Endothelial cell of umbilical vein (primary cell): ENCODE measurements around the gene ST6GALNAC3. TPM values are rescaled to one million over a fixed set of nuclear protein-coding genes. Genes with fewer than 3 reads are reported as not detected.

Experiments
- BruUV-seq: library from RNA; stranded (reverse); fragments of 400-500 nt; replicated peaks from 2 replicates; lab custom pipeline; 2021; lab: Mats Ljungman, UMichigan
- CTCF ChIA-PET: fragments of 300-600, 350-600 bp; sonication (Branson Sonifier 250); formaldehyde crosslinking; loops from one replicate; lab custom pipeline; 2021; ENCODE audit warnings: antibody characterized with exemption, inconsistent platforms; lab: Charles Lee
- POLR2A ChIA-PET: fragments of 300-600, 350-600 bp; sonication (Branson Sonifier 250); formaldehyde crosslinking; loops from one replicate; lab custom pipeline; 2021; ENCODE audit warnings: antibody characterized with exemption, inconsistent platforms; lab: Charles Lee
- DNase-seq: peaks from one replicate; pipeline ENCODE4 v3.0.0-alpha.2; 2011; ENCODE audit warnings: low read depth, low spot score
- FAIRE-seq: peaks from 2 replicates; lab custom pipeline; 2011; peaks lifted over from hg19 to GRCh38; lab: Jason Lieb, UNC
- H2AFZ ChIP-seq: 2 replicates; pipeline ENCODE4 v1.6.0; 2012; ENCODE audit warnings: low read depth, low read length, control low read depth, inconsistent platforms
- H3K27ac ChIP-seq: 2 replicates; pipeline ENCODE4 v1.5.1; 2011; ENCODE audit warnings: low read depth, mild to moderate bottlenecking, control low read depth, low read length, moderate library complexity; ENCODE audit not compliant: insufficient read depth
- H3K27me3 ChIP-seq, 2 experiments: 2 replicates each; pipeline versions ENCODE4 v1.6.0 to v1.6.1; 2011; ENCODE audit warnings: low read length in 2 of 2, mixed read lengths in 1 of 2; ENCODE audit not compliant: control insufficient read depth in 2 of 2, insufficient read depth in 2 of 2
- H3K36me3 ChIP-seq, 2 experiments: 2 replicates in 1 of 2; 3 replicates in 1 of 2; pipeline ENCODE4 v1.5.1; 2011; ENCODE audit warnings: low read length in 2 of 2, mild to moderate bottlenecking in 1 of 2, moderate library complexity in 1 of 2; ENCODE audit not compliant: control insufficient read depth in 2 of 2, insufficient read depth in 2 of 2; ENCODE audit errors: extremely low read depth in 1 of 2
- H3K4me1 ChIP-seq: 3 replicates; pipeline ENCODE4 v1.5.1; 2011; ENCODE audit warnings: mild to moderate bottlenecking, low read length; ENCODE audit not compliant: control insufficient read depth, insufficient read depth; ENCODE audit errors: extremely low read depth
- H3K4me2 ChIP-seq: 2 replicates; pipeline ENCODE4 v1.6.1; 2011; ENCODE audit warnings: low read length, control low read depth, mixed read lengths; ENCODE audit not compliant: insufficient read depth
- H3K4me3 ChIP-seq, 3 experiments: fragments of 200-600 bp in 1 of 3; sonication (generic), shearing (Covaris generic) in 1 of 3; replicated peaks in 1 of 3; 2 replicates each; pipeline ENCODE4 v1.5.1; 2011 to 2016; ENCODE audit warnings: control low read depth in 3 of 3, low read length in 3 of 3, mild to moderate bottlenecking in 2 of 3, inconsistent platforms in 1 of 3, low read depth in 1 of 3, moderate library complexity in 1 of 3; ENCODE audit not compliant: insufficient read depth in 1 of 3
- H3K79me2 ChIP-seq: 2 replicates; pipeline ENCODE4 v1.6.0; 2012; ENCODE audit warnings: low read length, inconsistent platforms; ENCODE audit not compliant: control insufficient read depth, insufficient read depth
- H3K9ac ChIP-seq: replicated peaks from 2 replicates; pipeline ENCODE3; 2011; ENCODE audit warnings: low read length, control low read depth; ENCODE audit not compliant: insufficient read depth; ENCODE audit errors: extremely low read depth
- H3K9me1 ChIP-seq: replicated peaks from 3 replicates; pipeline ENCODE4 v1.6.0; 2011; ENCODE audit warnings: mild to moderate bottlenecking, low read length; ENCODE audit not compliant: control insufficient read depth, insufficient read depth; ENCODE audit errors: extremely low read depth
- H3K9me3 ChIP-seq: replicated peaks from 2 replicates; pipeline ENCODE4 v1.5.1; 2012; ENCODE audit warnings: low read length, inconsistent platforms; ENCODE audit not compliant: control insufficient read depth, insufficient read depth
- H4K20me1 ChIP-seq: replicated peaks from 2 replicates; pipeline ENCODE3; 2011; ENCODE audit warnings: mild to moderate bottlenecking, low read length; ENCODE audit not compliant: control insufficient read depth, insufficient read depth; ENCODE audit errors: extremely low read depth
- EZH2 ChIP-seq: IDR thresholded peaks from 2 replicates; pipeline ENCODE4 v1.6.1; 2012; ENCODE audit warnings: borderline replicate concordance, low read depth, mild to moderate bottlenecking, moderate library complexity, low read length, inconsistent platforms; ENCODE audit not compliant: severe bottlenecking
- FOS ChIP-seq: IDR thresholded peaks from 2 replicates; pipeline ENCODE4 v1.6.1; 2011; ENCODE audit warnings: mild to moderate bottlenecking, low read length, moderate library complexity, borderline replicate concordance; ENCODE audit not compliant: insufficient read depth
- GATA2 ChIP-seq: IDR thresholded peaks from 2 replicates; pipeline ENCODE4 v1.7.0; 2011; ENCODE audit warnings: low read depth, mild to moderate bottlenecking, moderate library complexity, mixed read lengths, low read length; ENCODE audit not compliant: insufficient read length, insufficient read depth
- JUN ChIP-seq: IDR thresholded peaks from 2 replicates; pipeline ENCODE4 v1.6.1; 2011; ENCODE audit warnings: borderline replicate concordance, low read depth; ENCODE audit not compliant: insufficient read length, insufficient read depth
- MYC ChIP-seq: IDR thresholded peaks from one replicate; pipeline ENCODE4 v1.6.1; 2011; ENCODE audit warnings: mild to moderate bottlenecking, low read depth, low read length
- POLR2A ChIP-seq: IDR thresholded peaks from 2 replicates; pipeline ENCODE4 v1.6.1; 2012; ENCODE audit warnings: low read depth, mild to moderate bottlenecking, control low read depth, low read length
- POLR2AphosphoS5 ChIP-seq: IDR thresholded peaks from 2 replicates; pipeline ENCODE4 v1.6.1; 2012; ENCODE audit warnings: low read depth, mild to moderate bottlenecking, control low read depth, low read length, moderate library complexity; ENCODE audit not compliant: insufficient read depth
- dilution Hi-C: fragments of 300-500 bp; cut with MboI; formaldehyde crosslinking; loops from one replicate; pipeline ENCODE4 v1.15.0; 2019; ENCODE audit warnings: low sequenced_read_pairs; ENCODE audit not compliant: extremely low pct_ligation_motif_present
- intact Hi-C: fragments of 100-400 bp; cut with micrococcal nuclease; formaldehyde crosslinking; loops from one replicate; pipeline ENCODE4 v1.10.0; 2022
- polyA plus RNA-seq, 4 experiments: library from polyadenylated mRNA; depleted of rRNA in 3 of 4; stranded (reverse) in 3 of 4; unstranded in 1 of 4; fragments of >200 nt; gene quantifications; 2 replicates each; pipeline versions ENCODE4 v1.2.1 to v1.2.3, GENCODE V29; 2011 to 2012; ENCODE audit warnings: missing spikeins in 1 of 4
- total RNA-seq: library from RNA; stranded (reverse); gene quantifications from 2 replicates; pipeline ENCODE4 v1.2.3, GENCODE V29; 2021
- TF ChIP-seq, protein P1 (sequence below), 2 donors: IDR thresholded peaks; 1 replicate in 1 of 2; 2 replicates in 1 of 2; pipeline ENCODE4 v1.5.1; 2011; ENCODE audit warnings: low read length in 2 of 2, mild to moderate bottlenecking in 2 of 2, moderate library complexity in 2 of 2, control low read depth in 1 of 2, inconsistent platforms in 1 of 2, low read depth in 1 of 2; ENCODE audit not compliant: insufficient read depth in 1 of 2; ENCODE audit errors: extremely low read depth in 1 of 2
- TF ChIP-seq, protein P2 (sequence below): IDR thresholded peaks from 2 replicates; pipeline ENCODE4 v1.6.1; 2011; ENCODE audit not compliant: insufficient read depth, insufficient read length

Gene ST6GALNAC3
- total and polyA plus RNA-seq, 2 donors (not counting 3 experiments of a cell fraction or from before 2014, with no cell fraction given), result 7.6 to 48.3 TPM

DNA sequence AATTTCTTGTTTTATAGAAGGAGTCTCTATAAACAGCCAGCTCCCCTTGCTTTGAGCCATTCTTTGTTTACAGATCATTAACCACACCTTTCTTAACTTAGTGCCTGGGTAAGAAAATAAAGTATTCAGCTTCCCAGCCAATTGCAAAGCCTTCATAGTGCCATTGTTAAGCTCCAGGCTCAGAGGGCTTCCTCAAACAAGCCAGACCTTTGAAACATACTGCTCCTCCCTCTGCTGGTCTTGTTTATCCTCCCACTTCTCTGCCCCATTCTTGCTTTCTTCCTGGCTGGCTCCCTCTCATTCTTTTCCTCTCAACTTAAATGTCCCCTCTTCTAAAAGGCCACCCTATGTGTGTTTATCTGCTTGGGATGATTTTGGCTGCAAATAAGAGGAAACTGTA is 473.4 kb downstream of the ST6GALNAC3 start:
- Histone ChIP-seq H3K4me2 (no peak overlapping the region), H3K9me3 (no peaks in the 10 kb centered on the region), H3K9ac (no peak overlapping the region), H4K20me1 (no peaks in the 10 kb centered on the region), H3K4me3 (no peak overlapping the region), H3K9me1 (no peaks in the 10 kb centered on the region), H3K27ac (no peak overlapping the region), H3K36me3 (no peaks in the 10 kb centered on the region), H3K27me3 (no peaks in the 10 kb centered on the region), H2AFZ (no peak overlapping the region), H3K79me2 (no peaks in the 10 kb centered on the region), H3K4me1 (no peaks in the 10 kb centered on the region)
- intact Hi-C loops (no loop called here), dilution Hi-C loops (no loop called here)
- DNase-seq (no peak), FAIRE-seq (no peak)
- ChIA-PET POLR2A (no interaction called here), CTCF (interaction anchor here (1.3 kb wide), 1 partner anchor 394 kb away, joined by 4 read pairs; no protein-coding TSS in a partner anchor)
- no peak for TF ChIP-seq FOS
- no peak for TF ChIP-seq POLR2AphosphoS5
- TF ChIP-seq, protein P1, sequence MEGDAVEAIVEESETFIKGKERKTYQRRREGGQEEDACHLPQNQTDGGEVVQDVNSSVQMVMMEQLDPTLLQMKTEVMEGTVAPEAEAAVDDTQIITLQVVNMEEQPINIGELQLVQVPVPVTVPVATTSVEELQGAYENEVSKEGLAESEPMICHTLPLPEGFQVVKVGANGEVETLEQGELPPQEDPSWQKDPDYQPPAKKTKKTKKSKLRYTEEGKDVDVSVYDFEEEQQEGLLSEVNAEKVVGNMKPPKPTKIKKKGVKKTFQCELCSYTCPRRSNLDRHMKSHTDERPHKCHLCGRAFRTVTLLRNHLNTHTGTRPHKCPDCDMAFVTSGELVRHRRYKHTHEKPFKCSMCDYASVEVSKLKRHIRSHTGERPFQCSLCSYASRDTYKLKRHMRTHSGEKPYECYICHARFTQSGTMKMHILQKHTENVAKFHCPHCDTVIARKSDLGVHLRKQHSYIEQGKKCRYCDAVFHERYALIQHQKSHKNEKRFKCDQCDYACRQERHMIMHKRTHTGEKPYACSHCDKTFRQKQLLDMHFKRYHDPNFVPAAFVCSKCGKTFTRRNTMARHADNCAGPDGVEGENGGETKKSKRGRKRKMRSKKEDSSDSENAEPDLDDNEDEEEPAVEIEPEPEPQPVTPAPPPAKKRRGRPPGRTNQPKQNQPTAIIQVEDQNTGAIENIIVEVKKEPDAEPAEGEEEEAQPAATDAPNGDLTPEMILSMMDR (IDR thresholded peaks at IDR 0.05; ENCODE audit: extremely low read depth in 1 of 2, insufficient read depth in 1 of 2, low read depth in 1 of 2, low read length in 2 of 2), result no peak
- TF ChIP-seq GATA2, result no peak
- TF ChIP-seq EZH2, result no peak
- TF ChIP-seq POLR2A, result no peak
- TF ChIP-seq JUN, result no peak
- TF ChIP-seq MYC, result no peak
- TF ChIP-seq, protein P2, sequence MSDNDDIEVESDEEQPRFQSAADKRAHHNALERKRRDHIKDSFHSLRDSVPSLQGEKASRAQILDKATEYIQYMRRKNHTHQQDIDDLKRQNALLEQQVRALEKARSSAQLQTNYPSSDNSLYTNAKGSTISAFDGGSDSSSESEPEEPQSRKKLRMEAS, result no peak
- BruUV-seq, result no TSS peak
